NCI-H2029 treated with DMSO at 0.1 percent for 48 hours (cell line): ENCODE data around the gene HMCN2.
"Not testable (repeated sequence)": the region's sequence is repeated elsewhere in the genome, so short reads cannot be mapped to it uniquely, and the experiment has no call there.

ENCODE experiments used
- DNase-seq: peaks from one replicate; lab custom pipeline; 2025; lab: John Stamatoyannopoulos, UW

The HMCN2 gene

DNA sequence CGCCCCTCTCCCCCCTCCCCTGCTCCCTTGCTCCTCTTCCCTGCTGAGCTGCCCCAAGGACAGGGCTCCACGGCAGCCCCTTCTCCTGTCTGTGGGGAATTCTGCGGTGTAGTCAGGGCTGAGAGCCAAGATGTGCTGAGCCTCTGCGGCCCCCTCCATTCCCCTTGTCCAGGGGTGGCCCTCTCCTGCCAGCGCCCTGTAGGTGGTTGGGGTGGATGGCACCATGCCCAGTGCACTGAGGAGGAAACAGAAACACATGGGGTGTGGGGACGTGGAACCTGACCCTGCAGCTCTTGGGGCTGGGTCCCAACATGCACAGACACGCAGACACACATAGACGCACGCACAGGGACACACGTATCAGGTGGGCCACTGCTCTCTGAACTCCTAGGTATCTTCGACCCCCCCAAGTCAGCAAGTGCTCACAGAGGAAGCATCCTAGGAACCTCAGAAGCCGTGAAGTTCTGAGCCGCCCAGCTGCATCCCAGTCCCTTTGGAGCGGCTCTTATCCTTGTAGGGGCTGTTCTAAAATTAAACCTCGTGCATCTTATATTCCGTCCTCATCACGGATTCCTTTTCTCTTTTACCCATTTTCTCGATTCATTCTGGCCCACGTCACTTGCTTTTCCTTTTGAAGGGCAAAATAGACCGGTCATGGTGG is 64.8 kb downstream of the HMCN2 start:
- DNase-seq: no peak

DNA sequence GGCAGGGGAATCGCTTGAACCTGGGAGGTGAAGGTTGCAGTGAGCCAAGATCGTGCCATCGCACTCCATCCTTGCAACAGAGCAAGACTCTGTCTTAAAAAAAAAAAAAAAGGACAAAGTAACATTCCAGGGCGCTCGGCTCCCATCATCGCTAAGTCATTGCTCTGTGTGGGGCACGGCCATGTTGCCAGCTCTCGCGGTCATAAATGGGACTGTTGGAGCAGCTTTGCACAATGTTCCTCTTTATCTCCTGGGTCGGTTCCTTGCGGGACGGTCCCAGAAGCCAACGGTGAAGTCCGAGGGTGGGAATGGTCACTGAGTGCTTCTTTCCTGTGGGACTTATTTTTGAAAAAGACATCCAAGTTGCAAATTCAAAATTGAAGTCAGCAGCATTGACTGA is 65.5 kb downstream of the HMCN2 start:
- no peak for DNase-seq

DNA sequence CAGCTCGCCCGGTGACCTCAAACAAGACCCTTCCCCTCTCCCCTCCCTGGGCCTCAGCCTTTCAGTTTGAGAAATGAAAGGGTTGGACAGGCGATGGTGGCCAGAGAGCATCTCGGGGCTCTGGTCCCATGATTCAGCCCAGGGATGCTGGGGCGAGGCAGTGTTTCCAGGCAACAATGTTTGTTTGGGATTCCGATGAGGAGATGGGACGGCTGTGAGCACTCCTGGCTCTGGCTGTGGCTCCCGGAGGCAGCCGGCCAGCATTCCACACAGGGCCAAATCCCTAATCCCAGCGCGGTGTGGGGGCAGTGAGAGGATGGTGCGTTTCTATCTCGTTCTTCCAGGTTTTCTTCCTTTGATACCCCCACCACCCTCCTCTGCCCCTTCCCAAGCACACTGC is 66.0 kb downstream of the HMCN2 start:
- DNase-seq: no peak

DNA sequence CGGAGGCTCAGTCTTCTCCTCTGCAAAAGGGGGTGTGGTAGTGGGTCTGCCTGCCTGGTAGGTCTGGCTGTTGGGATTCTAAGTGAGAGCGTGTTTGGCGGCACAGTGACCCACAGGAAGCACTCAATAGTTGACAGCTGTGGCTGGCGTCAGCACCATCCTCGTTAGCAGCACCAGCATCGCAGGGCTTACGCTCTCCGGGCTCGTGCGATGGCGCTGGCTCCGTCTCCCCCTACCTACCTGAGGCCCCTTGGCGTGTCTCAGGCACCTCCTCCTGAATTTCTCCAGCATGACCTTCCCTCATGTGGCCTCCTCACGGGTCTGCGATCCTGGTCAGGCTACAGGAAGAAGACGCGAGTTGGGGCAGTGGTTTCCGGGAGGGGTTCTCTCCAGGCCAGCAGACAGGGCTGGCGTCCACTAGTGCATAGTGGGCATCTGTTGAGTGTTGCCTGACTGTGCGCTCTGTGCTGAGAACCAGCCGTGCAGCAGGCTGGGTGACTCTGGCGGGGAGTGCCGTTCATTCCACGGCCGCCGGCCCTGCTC is 66.9 kb downstream of the HMCN2 start:
- no peak for DNase-seq

DNA sequence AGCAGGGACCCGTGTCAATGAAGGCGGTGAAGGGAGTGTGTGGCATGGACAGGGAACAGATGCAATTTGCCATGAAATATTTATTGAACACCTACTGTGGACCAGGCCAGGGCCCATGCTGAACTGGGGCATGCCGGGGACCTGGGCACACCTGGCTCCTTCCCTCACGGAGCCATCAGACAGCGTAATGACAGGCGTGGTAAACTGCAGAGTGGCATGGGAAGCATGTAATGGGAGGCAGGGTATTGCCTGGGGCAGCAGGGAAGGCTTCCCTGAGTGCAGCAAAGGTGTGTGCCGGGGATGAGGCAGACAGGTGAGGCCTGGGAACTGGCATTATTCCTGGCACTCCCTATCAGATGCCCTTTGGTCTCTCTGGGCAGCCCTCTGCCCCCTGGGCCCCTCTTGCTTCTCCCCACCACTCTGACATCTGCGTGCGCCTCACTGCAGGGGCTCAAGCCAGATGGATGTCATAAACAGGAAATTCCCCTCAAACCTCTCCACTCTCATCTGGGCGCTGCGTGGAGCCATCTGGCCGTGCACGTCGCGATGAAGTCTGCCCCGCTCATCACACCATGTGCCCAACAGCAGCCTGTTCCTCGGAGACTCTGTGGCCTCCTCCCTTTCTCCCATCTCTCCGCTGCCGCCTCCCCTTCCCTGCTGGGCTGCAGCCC is 67.6 kb downstream of the HMCN2 start:
- no peak for DNase-seq

DNA sequence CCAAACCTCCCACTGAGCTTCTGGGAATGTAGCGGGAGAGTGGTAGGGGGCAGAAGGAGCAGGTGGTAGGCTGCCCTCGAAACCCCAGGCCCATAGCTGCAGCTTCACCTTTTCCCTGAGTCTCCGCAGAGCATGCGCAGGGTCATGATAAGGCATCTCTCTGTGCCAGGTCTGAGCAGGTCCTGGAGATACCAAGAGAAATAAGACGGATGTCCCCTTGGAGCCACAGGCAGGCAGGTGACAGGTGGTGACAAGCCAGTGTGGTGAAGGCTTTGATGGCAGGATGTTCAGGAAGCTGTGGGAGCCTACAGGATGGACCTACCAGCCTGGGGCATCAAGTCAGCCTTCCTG is 68.1 kb downstream of the HMCN2 start:
- no peak for DNase-seq

DNA sequence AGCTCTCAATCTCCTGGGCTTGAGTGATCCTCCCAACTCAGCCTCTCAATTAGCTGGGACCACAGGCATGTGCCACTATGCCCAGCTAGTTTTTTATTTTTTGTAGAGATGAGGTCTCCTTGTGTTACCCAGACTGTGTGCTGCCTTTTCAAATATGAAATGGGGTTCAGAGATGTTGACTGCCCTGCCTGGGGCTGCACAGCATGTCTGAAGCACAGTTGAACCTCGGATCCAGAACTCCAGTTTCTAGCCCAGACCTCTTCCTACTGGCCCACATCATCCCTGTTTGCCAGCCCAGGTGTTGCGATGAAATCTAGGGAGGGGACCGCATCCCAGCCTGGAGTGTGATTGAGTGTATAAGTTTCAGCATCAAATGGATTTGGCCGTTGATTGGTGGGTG is 69.4 kb downstream of the HMCN2 start:
- DNase-seq: no peak

DNA sequence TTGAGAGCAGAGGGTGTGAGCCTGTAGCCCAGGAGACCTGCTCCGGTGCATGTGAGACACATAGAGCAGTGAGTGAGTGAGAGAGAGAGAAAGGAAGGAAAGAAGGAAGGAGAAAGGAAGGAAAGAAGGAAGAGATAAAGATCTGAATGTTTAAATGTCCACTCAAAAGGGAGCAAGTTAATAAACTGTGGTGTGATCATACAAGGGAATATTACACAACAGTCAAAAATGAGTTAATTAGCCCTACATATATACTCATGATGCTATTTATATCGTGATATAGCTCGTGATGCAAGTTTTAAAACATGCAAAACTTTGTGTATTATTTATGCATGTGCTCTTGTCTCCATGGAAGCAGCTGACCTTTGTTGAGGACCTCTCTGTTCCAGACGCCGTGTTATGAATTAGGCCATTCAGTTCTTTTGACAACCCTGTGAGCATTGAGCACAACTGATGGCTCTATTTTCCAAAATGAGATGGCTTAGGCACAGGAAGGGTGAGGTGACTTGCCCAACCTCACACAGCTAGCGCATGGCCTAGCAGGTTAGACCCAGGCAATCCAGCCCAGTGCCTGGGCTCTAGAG is 70.6 kb downstream of the HMCN2 start:
- DNase-seq: no peak

DNA sequence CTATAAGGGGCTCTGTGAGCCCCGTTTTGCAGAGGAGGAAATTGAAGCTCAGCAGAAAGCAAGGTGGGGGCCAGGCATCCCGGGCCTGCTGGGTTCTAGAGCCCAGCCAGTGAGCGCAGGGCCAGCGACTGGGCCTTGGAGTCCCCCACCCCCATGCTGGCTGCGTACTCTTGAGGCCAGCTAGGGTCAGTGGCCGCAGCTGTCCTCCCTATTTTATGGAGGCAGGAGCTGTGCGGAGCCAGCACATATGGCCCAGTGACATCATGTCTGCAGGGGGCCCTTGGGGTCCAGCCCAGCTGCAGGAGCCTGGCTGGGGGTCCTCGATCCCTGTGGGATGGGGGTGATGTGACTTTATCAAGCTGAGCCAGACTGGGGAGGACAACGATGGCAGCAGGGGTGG is 71.3 kb downstream of the HMCN2 start:
- no peak for DNase-seq

DNA sequence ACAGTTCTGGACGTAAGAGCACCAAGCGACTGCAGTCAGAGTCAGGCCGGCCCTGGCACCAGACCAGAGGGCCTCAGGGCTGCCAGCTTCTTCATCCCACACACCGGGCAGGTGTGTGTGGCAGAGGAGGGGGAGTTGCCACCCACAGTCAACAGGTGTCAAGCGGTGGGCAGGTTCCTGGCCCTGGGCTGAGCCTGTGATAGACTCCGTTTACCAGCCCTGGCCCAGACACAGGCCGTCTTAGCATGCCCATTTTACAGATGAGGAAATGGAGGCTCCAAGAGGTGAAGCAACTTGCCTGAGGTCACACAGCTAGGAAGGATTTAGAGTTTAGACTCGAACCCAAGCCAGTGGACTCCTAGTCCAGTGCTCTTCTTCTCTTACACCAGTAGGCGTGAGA is 71.8 kb downstream of the HMCN2 start:
- DNase-seq: peak; percentile 72

DNA sequence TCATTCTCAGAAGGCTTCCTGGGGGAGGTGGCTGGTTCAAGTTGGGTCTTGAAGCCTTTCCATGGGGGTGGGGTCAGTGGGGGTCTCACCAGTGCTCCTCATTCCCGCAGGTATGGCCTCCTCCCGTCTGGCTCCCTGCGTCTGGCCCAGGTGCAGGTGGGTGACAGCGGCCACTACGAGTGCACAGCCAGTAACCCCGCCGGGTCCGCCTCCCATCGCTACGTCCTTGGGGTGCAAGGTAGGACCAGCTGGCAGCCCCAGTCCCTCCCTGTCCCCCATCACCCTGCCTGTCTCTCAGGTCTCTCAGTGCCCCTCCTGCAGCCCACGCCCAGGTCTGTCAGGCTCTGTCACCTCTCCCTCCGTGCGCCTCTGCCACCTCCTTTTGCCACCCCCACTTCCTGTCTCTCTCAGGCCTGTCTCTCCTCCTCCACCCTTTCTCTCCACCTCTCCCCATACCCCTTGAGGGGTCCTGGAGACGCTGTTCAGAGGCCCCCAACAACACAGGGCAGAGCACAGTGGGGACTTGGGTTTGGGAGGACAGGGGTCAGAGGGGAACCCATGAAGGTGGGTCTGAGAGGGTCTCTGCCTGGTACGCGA is 72.3 kb downstream of the HMCN2 start:
- DNase-seq: no peak

DNA sequence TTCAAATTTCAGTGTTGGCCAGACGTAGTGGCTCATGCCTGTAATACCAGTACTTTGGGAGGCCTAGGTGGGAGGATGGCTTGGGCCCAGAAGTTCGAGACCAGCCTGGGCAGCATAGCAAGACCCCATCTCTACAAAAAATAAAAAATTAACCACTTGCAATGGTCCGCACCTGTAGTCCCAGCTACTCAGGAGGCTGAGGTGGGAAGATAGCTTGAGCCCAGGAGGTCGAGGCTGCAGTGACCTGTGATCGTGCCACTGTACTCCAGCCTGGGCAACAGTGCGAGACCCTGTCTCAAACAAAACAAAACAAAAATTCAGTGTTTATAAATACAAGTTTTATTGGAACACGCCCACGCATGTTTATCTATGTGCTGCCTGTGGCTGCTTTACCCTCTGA is 73.3 kb downstream of the HMCN2 start:
- DNase-seq: not testable (repeated sequence)

DNA sequence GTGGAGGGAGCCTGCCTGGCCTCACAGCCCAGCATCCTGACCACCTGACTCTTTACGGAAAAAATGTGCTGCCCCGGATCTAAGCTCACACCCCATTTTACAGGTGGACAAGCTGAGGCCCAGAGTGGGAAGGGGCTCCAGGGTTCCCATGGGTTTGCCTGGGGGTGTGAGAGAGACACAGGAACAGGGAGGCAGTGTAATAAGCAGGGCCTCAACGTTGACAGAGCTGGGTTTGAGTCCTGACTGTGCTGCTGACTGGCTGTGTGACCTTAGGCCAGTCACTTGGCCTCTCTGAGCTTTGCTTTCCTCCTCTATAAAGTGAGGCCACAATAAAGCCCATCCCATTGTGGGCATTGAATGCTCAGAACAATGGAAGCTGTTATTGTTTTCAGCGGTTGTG is 73.7 kb downstream of the HMCN2 start:
- no peak for DNase-seq

DNA sequence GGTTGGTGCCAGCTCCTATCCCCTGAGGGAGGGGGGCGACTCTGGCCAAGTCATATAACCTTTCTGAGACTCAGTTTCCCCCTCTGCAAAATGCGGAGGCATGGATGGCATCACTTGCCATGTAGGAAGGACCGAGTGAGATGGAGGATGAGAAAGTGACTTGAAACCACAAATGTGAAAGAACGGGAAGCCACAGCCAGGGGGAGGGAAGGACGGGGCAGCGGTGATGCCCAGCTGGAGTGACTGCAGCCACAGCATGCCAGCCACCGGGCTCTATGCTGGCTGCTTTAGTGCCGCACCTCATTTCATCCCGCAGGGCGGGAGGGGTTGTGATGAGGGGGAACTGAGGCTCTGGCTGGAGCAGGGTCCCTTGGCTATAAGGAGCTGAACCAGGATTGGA is 74.5 kb downstream of the HMCN2 start:
- no peak for DNase-seq

DNA sequence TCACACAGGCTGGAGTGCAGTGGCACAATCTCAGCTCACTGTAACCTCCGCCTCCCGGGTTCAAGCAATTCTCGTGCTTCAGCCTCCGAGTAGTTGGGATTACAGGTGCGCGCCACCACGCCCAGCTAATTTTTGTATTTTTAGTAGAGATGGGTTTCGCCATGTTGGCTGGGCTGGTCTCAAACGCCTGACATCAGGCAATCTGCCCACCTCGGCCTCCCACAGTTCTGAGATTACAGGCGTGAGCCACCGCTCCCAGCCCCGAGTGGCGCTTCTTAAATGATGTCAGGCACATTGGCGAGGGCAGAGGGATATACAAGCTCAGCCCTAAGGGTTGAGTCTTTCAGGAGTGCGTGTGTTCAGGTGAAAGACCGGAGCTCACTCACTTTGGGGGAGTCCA is 75.0 kb downstream of the HMCN2 start:
- not testable (repeated sequence) for DNase-seq

DNA sequence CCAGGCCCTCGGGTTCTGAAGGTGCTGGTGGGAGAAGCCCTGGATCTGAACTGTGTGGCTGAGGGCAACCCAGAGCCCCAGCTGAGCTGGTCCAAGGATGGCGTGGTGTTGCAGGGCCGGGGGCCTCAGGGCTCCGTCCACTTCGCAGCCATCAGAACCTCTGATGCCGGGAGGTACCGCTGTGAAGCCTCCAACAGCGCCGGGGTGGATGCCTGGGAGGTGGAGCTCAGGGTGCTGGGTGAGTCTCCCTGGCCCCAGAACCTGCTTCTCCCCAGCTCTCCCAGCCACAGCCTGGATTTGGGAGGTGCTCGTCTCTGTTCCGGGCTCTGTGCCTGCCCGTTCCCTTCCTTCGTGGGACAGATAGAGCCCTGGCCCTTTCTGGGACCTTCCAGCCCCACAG is 75.6 kb downstream of the HMCN2 start:
- DNase-seq: no peak

DNA sequence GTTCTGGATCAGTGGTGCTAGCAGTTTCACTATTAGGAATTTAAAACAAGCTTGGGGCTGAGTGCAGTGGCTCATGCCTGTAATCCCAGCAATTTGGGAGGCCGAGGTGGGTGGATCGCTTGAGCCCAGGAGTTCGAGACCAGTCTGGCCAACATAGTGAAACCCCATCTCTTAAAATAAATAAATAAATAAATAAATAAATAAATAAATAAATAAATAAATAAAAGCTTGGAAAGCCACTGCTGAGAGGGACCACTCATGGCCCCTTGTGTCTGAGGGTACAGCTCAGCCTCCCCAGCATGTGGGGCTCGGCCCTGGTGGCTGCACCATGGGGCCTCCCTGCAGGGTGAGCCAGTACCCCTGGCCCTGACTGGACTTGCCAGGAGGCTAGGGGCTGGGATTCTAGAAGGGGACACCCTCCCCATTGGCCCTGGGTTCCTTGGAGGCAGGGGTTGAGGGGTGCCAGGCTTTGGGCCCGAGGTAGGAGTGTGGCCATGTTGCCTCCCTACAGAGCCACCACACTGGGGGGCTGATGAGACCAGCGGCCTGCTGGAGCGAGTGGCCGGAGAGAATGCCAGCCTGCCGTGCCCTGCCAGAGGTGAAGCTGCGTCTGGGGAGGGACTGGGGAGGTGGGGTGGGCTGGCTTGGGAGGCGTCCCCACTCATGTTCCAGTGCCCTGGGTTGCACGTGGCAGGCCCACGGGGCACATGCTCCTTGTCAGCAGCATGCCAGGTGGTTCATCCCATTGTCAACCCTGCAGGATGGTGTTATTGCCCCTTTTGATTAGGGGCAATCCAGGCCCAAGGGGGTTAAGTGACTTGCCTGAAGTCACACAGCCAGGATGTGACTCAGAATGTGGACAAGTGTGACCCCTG is 76.5 kb downstream of the HMCN2 start:
- DNase-seq: no peak

DNA sequence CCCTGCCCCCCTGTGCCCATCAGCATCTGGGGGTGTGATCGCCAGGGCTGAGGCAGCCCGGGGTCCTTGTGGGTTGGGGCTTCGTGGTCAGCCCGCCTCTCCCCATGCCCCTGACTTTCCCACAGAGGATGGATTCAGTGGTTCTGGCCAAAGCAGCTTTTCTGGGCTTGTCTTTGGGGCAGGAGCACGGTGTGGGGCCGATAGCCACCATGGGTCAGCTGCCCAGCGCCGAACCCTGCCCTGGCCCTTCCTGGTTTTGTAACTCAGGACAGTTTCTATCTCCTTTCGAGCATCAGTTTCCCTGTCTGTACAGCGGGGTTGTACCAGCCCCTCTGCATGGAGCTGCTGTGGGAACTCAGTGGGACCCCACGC is 77.1 kb downstream of the HMCN2 start:
- no peak for DNase-seq

DNA sequence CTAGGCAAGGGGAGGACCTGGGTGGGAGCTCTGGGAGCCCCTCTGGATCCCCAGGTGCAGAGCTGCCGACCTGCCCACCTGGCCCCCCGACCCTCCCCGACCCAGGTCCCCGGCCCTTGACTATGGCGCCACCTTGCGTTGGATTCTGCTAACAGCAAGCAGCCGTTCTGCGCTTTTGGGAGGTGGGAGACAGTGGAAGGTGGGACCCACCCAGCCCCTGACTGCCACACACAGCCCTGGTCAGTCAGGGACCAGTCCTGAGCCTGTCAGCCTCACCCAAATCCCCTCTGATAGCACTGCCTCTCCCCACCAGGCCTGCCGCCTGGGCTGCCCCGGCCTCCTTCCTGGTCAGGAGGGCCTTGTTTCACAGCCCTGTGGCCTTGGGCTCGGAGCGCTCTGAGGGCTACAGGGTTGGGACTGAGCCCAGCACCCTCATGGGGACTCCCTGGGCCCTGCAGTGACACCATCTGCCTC is 77.9 kb downstream of the HMCN2 start:
- no peak for DNase-seq

DNA sequence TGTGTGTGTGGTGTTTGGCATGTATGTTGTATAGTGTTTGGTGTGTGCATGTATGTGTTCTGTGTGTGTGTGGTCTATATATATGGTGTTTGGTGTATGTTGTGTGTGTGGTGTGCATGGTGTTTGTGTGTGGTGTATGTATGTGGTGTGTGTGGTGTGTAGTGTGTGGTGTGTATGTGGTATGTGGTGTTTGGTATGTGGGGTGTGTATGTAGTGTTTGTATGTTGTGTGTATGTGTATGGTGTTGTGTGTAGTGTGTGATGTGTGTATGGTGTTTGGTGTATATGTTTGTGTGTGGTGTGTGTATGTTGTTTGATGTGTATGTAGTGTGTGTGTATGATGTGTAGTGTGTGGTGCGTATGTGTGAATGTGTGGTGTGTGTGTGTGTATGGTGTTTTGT is 78.8 kb downstream of the HMCN2 start:
- DNase-seq: no peak

DNA sequence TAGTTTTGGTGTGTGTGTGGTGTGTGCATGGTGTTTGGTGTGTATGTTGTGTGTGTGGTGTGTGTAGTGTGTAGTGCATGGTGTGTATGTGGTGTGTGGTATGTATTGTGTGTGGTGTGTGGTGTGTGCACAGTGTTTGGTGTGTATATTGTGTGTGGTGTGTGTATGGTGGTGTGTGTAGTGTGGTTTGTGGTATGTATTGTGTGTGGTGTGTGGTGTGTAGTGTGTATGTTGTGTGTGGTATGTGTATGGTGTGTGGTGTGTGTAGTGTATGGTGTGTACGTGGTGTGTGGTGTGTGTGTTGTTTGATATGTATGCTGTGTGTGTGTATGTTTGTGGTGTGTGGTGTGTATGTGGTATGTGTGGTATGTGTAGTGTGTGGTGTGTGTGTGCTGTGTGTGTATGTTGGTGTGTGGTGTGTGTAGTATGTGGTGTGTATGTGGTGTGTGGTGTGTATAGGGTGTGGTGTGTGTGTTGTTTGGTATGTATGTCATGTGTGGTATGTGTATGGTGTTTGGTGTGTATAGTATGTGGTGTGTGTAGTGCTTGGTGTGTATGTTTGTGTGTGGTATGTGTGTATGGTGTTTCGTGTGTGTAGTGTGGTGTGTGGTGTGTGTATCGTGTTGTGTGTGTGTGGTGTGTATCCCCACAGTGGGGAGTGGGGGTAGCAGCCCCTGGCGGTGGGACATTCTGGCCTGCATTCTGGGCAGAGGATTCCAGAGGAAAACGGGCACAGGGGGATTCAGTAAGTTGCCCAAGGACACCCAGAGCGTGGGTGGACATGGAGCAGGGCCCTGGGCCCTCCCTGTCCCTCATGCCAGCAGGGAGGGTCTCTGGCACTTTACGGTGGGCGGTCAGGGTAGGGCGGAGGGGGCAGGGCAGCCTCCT is 79.7 kb downstream of the HMCN2 start:
- no peak for DNase-seq
